Body of pancreas (tissue), 4 donors: ENCODE data around the gene ADGRL1. TPM values are rescaled to one million over a fixed set of nuclear protein-coding genes. Genes with fewer than 3 reads are reported as not detected.
"Not testable (repeated sequence)": the region's sequence is repeated elsewhere in the genome, so short reads cannot be mapped to it uniquely, and the experiment has no call there.

Experiments
- ATAC-seq: fragments of 150-250 bp; one replicate; pipeline ENCODE4 v1.9.1; 2016
- DNase-seq, 4 donors: peaks; one replicate each; pipeline ENCODE4 v3.0.0-alpha.2; 2019
- H3K27ac ChIP-seq, 4 donors: fragments of 200-600 bp; sonication (generic); 1 replicate in 3 of 4; 2 replicates in 1 of 4; pipeline versions ENCODE4 v1.5.1 to v1.6.1; 2016 to 2019; ENCODE audit warnings: mild to moderate bottlenecking in 1 of 4, mixed read lengths in 1 of 4, moderate library complexity in 1 of 4
- H3K27me3 ChIP-seq, 2 donors: fragments of 200-600 bp; sonication (generic); one replicate each; pipeline ENCODE4 v1.6.0; 2016; ENCODE audit warnings: mild to moderate bottlenecking in 1 of 2
- H3K36me3 ChIP-seq, 2 donors: fragments of 200-600 bp; sonication (generic); replicated peaks in 1 of 2; 2 replicates each; pipeline ENCODE4 v1.5.1; 2016; ENCODE audit warnings: low read depth in 2 of 2; ENCODE audit not compliant: insufficient read depth in 1 of 2
- H3K4me1 ChIP-seq: fragments of 200-600 bp; sonication (generic); one replicate; pipeline ENCODE4 v1.6.0; 2016
- H3K4me3 ChIP-seq, 2 donors: fragments of 200-600 bp; sonication (generic); 1 replicate in 1 of 2; 2 replicates in 1 of 2; pipeline ENCODE4 v1.5.1; 2016 to 2019
- H3K9me3 ChIP-seq, 3 donors: fragments of 200-600 bp; sonication (generic); 1 replicate in 2 of 3; 2 replicates in 1 of 3; pipeline ENCODE4 v1.5.1; 2016
- CTCF ChIP-seq, 7 experiments: fragments of 450-650 bp in 4 of 7; fragments of 200-600 bp in 3 of 7; sonication (generic) in 3 of 7; IDR thresholded peaks; one replicate each; pipeline ENCODE4 v1.5.1; 2016 to 2019; ENCODE audit warnings: antibody characterized with exemption in 7 of 7
- POLR2A ChIP-seq, 3 donors: fragments of 450-650 bp; IDR thresholded peaks; one replicate each; pipeline ENCODE4 v1.6.1; 2016; ENCODE audit warnings: antibody characterized with exemption in 3 of 3, mild to moderate bottlenecking in 2 of 3
- WGBS, 2 donors: methylation state at CpG; one replicate each; pipeline ENCODE4 v1.1.5; 2017; 5-methylcytosine and 5-hydroxymethylcytosine counted together
- intact Hi-C: fragments of 100-400 bp; cut with DNase I; formaldehyde crosslinking; loops from one replicate; pipeline ENCODE4 v1.15.1; 2023
- total RNA-seq, 2 donors: library from RNA; depleted of rRNA; stranded (reverse); fragments of >200 nt; gene quantifications; one replicate each; pipeline ENCODE4 v1.1.0, GENCODE V29; 2016

Gene ADGRL1
- total RNA-seq, 2 donors from 2014 or later: 12.5 to 16.5 TPM

GRCh38 chr19:14200147-14200841 is 5.7 kb downstream of the ADGRL1 start:
- 76 to 82% methylated on average over 24 of the region's 24 CpGs for WGBS, 2 donors
- H3K4me3 ChIP-seq, intact Hi-C loops, H3K36me3 ChIP-seq, ATAC-seq, H3K27me3 ChIP-seq, H3K27ac ChIP-seq, H3K9me3 ChIP-seq: not testable (repeated sequence)
- peak in 3 of 4 donors; percentile 23 to 42 (median 32) for DNase-seq
- H3K4me1 ChIP-seq: peaks cover 13% of the 10 kb centered on the region
- peak in 6 of 7 experiments; percentile 11 to 37 (median 29) for TF ChIP-seq CTCF (IDR thresholded peaks at IDR 0.05)

GRCh38 chr19:14198384-14199376 is 7.3 kb downstream of the ADGRL1 start:
- Histone ChIP-seq H3K4me3 (no peak overlapping the region), H3K27ac (no peak overlapping the region), H3K9me3 (no peaks in the 10 kb centered on the region), H3K27me3 (no peaks in the 10 kb centered on the region), H3K4me1 (no peaks in the 10 kb centered on the region), H3K36me3 (no peaks in the 10 kb centered on the region)
- no peak for ATAC-seq
- DNase-seq: no peak
- TF ChIP-seq CTCF (IDR thresholded peaks at IDR 0.05) (no peak), POLR2A (IDR thresholded peaks at IDR 0.05) (no peak)
- WGBS, 2 donors: 77 to 83% methylated on average over 14 to 18 of the region's 18 CpGs
- intact Hi-C loops: no loop called here

- TF ChIP-seq CTCF (IDR thresholded peaks at IDR 0.05): no peak
- TF ChIP-seq POLR2A (IDR thresholded peaks at IDR 0.05): no peak
- ATAC-seq (no peak), DNase-seq (no peak)
- 87 to 97% methylated on average over 5 of the region's 5 CpGs for WGBS, 2 donors
- H3K27me3 ChIP-seq: no peaks in the 10 kb centered on the region
- no peaks in the 10 kb centered on the region for H3K9me3 ChIP-seq
- H3K4me1 ChIP-seq: no peaks in the 10 kb centered on the region
- H3K4me3 ChIP-seq: no peak overlapping the region
- no peak overlapping the region for H3K27ac ChIP-seq
- H3K36me3 ChIP-seq: no peaks in the 10 kb centered on the region
- intact Hi-C loops: no loop called here
Observed at GRCh38 chr19:14197882-14198281, 8.1 kb downstream of the ADGRL1 start.

- DNase-seq, H3K27me3 ChIP-seq, H3K27ac ChIP-seq, ATAC-seq, H3K4me3 ChIP-seq, H3K36me3 ChIP-seq, H3K4me1 ChIP-seq, H3K9me3 ChIP-seq, intact Hi-C loops: not testable (repeated sequence)
- 89 to 94% methylated on average over 6 to 7 of the region's 7 CpGs for WGBS, 2 donors
Observed at GRCh38 chr19:14197288-14197687, 8.7 kb downstream of the ADGRL1 start.

GRCh38 chr19:14196105-14196504 is 9.9 kb downstream of the ADGRL1 start:
- WGBS, 2 donors: 36 to 42% methylated on average over 12 of the region's 12 CpGs
- H3K36me3 ChIP-seq, H3K4me3 ChIP-seq, H3K27ac ChIP-seq, H3K4me1 ChIP-seq, H3K27me3 ChIP-seq, H3K9me3 ChIP-seq, intact Hi-C loops: not testable (repeated sequence)
- TF ChIP-seq CTCF (IDR thresholded peaks at IDR 0.05): peak; percentile 18 to 58 (median 44)
- DNase-seq (peak; percentile 43 to 66 (median 60)), ATAC-seq (peak; percentile 59)

- DNase-seq, H3K36me3 ChIP-seq, intact Hi-C loops, H3K27me3 ChIP-seq, H3K27ac ChIP-seq, H3K4me1 ChIP-seq, H3K4me3 ChIP-seq, H3K9me3 ChIP-seq, ATAC-seq: not testable (repeated sequence)
- 40 to 80% methylated on average over 1 to 9 of the region's 12 CpGs for WGBS, 2 donors
Observed at GRCh38 chr19:14195216-14195615, 10.8 kb downstream of the ADGRL1 start.
